Renal cortex interstitium (tissue), 11 donors: ENCODE results near the gene XYLT1. TPM values are rescaled to one million over a fixed set of nuclear protein-coding genes. Genes with fewer than 3 reads are reported as not detected.
"Not testable (repeated sequence)": the region's sequence is repeated elsewhere in the genome, so short reads cannot be mapped to it uniquely, and the experiment has no call there.

Experiments
- DNase-seq, 11 donors: peaks; one replicate each; pipeline ENCODE4 v3.0.0-alpha.2; 2013; ENCODE audit warnings: low read depth in 9 of 11, low spot score in 4 of 11; ENCODE audit errors: extremely low read depth in 1 of 11
- polyA plus RNA-seq, 3 donors: library from polyadenylated mRNA; unstranded; fragments of 120-200 nt; gene quantifications; one replicate each; pipeline ENCODE4 v1.2.1, GENCODE V29; 2013; ENCODE audit not compliant: insufficient read length in 3 of 3

Gene XYLT1
- polyA plus RNA-seq, 3 donors: 6.8 to 10.5 (median 7.8) TPM

DNA sequence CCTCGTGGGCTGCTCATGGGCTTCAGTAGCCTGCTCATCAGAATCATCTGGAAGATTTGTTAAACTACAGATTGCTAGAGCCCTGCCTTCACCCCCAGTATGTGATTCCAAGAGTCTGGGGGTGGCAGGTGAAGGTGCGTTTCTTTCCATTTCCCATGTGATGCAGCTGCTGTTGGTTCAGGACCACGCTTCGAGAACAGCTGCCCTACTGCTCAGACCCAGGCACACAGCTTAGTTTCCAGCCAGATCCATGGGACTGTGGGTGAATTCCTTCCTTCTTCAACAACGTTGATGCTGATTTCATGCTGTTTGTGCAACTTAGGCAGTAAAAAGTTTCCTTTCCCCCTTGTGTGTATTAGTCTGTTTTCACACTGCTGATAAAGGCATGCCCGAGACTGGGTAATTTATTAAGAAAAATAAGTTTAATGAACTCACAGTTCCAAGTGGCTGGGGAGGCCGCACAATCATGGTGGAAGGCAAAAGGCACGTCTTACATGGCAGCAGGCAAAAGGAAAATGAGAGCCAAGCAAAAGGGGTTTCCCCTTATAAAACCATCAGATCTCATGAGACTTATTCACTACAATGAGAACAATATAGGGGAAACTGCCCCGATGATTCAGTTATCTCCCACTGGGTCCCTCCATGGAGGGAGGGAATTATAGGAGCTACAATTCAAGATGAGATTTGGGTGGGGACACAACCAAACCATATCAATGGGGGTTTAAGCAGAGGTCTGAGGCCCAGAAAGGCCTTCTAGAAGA, 159.2 kb downstream of the XYLT1 start:
- DNase-seq: no peak

GRCh38 chr16:17309510-17309909, 161.2 kb downstream of the XYLT1 start:
- DNase-seq: no peak

DNA sequence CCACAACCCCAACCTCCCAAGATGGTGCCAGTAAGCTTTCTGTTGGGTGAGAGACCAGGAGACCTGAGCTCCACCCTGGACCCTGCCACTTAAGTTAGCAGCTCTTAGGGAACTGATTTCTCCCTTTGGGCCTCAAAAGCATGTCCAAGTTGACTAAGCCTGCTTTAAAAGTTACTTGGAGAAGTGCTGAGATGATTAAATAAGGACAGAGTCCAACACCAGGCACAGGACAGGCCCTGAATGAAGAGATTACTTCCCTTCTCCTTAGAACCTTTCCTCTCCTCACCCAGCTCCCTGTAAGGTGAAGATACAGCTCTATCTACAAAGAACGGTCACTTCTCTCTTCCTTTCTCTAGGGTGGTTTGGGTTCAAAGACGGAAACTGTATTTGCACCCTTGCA, 162.6 kb downstream of the XYLT1 start:
- no peak for DNase-seq

GRCh38 chr16:17307504-17307903, 163.3 kb downstream of the XYLT1 start:
- no peak for DNase-seq

GRCh38 chr16:17306745-17307144, 164.0 kb downstream of the XYLT1 start:
- no peak for DNase-seq

DNA sequence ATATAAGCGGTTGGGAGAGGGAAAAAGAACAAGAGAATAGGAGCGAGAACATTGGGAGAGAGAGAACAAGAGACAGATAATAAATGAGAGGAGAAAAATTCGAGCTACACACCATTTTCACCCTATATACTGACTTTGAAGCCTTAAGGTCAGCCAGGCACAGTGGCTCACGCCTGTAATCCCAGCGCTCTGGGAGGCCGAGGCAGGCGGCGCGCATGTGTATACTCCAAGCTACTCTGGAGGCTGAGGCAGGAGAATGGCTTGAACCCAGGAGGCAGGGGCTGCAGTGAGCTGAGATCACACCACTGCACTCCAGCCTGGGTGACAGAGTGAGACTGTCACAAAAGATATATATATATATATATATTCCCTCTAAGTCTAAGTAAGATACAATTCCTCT, 164.5 kb downstream of the XYLT1 start:
- DNase-seq: not testable (repeated sequence)

- no peak for DNase-seq
These were observed 165.1 kb downstream of the XYLT1 start for GRCh38 chr16:17305694-17306093.

GRCh38 chr16:17304491-17305119, 166.2 kb downstream of the XYLT1 start:
- DNase-seq: peak in 5 of 11 donors; percentile 28 to 67 (median 50)

- DNase-seq: no peak
These were observed 166.7 kb downstream of the XYLT1 start for GRCh38 chr16:17304106-17304490.

- no peak for DNase-seq
These were observed 167.7 kb downstream of the XYLT1 start for GRCh38 chr16:17303101-17303500.

DNA sequence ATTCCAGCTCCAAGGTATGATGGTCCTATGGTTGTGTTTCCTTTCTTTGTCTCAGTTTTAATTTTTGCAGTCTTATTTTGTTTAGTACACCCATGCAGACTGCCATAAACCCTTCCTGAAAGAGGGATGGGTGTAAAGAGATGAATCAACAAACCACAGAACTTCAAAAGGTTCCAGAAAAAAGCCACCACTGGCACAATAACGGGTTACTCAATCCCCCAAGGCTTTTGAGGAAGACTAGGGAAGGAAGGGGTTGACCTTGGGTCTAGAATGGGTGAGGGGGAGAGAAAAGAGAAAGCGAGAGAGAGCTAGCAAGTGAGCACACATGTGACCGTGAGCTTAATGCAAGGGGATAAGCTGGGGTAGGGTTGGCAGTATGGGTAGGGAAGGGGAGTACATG, 168.1 kb downstream of the XYLT1 start:
- DNase-seq: no peak

DNA sequence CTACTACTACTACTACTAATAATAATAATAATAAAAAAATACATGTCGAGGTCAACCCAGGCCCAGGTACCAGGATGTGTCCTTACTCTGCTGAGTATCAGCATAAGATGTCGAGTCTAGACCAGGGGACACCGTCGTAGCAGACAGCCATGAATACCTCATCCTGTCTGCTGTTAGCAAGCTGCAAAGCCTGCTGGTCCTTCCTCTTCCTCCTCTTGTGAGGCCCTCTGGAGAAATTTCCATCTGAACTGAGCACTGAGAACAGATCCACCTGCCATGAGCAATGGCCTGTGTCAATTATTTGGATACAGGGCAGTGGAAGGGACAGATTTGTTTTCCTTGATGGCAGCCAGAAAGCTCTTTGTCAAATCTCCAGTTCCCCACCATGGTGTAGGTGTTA, 168.5 kb downstream of the XYLT1 start:
- no peak for DNase-seq

DNA sequence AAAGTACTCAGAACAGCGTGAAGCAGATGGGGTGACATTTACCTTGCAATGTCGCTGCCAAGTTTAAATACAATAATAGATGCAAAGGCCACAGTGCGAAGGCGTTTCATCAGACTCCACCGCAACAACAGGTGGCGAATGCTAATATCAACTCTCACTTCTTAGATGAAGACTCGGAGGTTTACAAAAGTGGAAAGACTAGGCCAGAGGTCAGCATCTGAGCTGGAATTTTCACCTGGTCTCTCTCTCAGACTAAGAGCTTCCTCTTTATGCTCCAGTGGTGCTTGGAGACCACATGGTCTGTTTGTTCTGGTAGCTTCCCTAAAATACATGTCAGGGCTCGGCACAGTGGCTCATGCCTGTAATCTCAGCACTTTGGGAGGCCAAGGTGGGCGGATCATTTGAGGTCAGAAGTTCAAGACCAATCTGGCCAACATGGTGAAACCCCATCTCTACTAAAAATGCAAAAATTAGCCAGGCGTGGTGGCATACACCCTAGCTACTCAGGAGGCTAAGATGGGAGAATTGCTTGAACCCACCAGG, 169.1 kb downstream of the XYLT1 start:
- no peak for DNase-seq

GRCh38 chr16:17301184-17301583, 169.6 kb downstream of the XYLT1 start:
- no peak for DNase-seq

DNA sequence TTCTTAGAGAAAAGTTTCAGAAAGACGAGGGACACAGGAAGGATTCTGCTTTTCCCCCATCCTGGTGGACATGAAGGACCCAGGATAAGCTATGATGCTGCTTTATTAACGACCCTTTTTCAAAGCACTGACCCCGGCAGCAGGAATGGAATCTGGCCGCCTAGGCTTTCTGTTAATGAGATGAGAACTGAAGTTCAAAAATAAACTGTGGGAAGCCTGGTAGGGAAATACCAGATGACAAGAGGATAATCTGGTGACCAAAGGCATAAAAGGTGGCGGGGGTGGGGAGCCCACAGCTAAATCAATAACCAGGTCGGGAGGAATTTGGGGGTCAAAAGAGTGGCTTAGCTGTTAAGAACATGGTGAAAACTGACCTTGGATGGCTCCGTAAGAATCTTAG, 171.0 kb downstream of the XYLT1 start:
- no peak for DNase-seq

GRCh38 chr16:17298238-17298637, 172.5 kb downstream of the XYLT1 start:
- no peak for DNase-seq

DNA sequence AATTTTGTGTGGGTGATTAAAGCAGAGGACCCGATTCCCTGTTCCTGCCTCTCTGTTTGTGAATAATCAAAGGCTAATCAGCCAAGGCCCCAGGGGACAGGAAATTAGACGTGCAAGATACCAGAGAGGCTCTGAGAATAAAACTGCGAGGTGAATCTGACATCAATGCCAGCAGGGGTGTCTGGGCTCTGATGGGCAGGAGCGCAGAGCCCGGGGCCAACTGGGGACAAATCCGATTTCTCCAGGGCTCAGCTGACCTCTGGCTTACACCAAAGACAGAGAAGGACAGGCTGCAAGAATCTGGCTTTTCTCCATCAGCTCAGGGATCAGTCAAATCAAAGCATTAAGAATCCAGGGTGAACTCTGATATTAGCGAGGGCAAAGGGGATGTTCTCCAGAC, 174.3 kb downstream of the XYLT1 start:
- DNase-seq: no peak

GRCh38 chr16:17295948-17296347, 174.8 kb downstream of the XYLT1 start:
- DNase-seq: no peak

DNA sequence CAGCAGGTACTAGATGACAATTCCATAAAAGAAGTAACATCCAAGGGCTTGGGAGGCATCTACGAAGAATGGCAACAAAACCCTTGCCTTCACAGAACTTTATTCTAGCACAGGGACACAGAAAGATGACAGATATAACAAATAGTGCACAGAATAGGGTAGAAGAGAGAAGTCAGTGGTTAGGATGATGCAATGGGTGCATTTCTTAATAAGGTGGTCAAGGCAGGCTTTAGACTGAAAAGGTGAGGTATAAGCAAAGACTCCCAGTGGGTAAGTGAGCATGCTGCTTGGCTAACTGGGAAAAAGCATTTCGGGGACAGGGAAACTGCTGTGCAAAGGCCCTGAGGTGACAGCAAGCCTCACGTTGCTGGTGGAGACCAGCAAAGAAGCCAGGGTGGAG, 175.9 kb downstream of the XYLT1 start:
- no peak for DNase-seq

- no peak for DNase-seq
These were observed 176.8 kb downstream of the XYLT1 start for GRCh38 chr16:17293813-17294558.
